ENCODE measurements around the gene B3GNT2. TPM values are rescaled to one million over a fixed set of nuclear protein-coding genes. Genes with fewer than 3 reads are reported as not detected.

Gene B3GNT2
- polyA plus RNA-seq, 1 experiment: 8.6 TPM

DNA sequence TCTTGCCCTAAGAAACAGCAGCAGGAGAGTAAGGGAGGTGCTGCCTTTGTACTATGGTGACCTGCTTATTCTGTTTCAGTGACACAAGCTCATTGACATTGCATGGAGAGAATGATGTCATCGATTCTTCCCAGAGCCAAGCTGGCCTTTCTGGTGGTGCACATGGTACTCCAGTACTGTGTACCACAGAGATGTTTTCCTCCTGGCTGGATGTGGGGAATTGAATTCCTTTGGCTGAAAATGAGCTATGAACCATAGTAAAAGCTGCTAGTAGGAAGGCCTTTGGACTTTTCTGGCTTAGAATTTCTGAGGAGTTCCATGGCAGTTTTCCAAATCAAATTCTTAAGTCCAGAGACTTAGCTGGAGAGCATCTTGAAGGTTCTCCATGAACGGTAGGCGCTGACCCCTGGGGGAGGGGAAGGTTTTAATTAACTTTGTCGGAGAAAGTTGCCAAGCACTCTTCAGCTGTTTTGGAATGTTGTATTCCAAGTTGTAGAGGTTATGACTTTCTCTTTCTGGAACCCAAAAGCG, 17.1 kb upstream of the B3GNT2 start:
- H3K4me3 ChIP-seq (ENCODE audit: low read depth, low read length): no peak overlapping the region
- no peaks in the 10 kb centered on the region for H3K9me3 ChIP-seq (ENCODE audit: control insufficient read depth, insufficient read depth, low read length)
- peaks cover 7% of the 10 kb centered on the region for H3K27me3 ChIP-seq (ENCODE audit: control insufficient read depth, insufficient read depth, low read length)
- no peak overlapping the region for H3K27ac ChIP-seq (ENCODE audit: low read depth, low read length)
- ChIA-PET CTCF (interaction anchor here (0.5 to 0.6 kb wide), 2 partner anchors 17 to 249 kb away, joined by 3 to 6 read pairs; no protein-coding TSS in a partner anchor), POLR2A (no interaction called here)
- no peak for DNase-seq (ENCODE audit: low read depth, low spot score)
- TF ChIP-seq, protein P1, sequence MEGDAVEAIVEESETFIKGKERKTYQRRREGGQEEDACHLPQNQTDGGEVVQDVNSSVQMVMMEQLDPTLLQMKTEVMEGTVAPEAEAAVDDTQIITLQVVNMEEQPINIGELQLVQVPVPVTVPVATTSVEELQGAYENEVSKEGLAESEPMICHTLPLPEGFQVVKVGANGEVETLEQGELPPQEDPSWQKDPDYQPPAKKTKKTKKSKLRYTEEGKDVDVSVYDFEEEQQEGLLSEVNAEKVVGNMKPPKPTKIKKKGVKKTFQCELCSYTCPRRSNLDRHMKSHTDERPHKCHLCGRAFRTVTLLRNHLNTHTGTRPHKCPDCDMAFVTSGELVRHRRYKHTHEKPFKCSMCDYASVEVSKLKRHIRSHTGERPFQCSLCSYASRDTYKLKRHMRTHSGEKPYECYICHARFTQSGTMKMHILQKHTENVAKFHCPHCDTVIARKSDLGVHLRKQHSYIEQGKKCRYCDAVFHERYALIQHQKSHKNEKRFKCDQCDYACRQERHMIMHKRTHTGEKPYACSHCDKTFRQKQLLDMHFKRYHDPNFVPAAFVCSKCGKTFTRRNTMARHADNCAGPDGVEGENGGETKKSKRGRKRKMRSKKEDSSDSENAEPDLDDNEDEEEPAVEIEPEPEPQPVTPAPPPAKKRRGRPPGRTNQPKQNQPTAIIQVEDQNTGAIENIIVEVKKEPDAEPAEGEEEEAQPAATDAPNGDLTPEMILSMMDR (IDR thresholded peaks at IDR 0.05; ENCODE audit: low read depth, low read length): no peak

DNA sequence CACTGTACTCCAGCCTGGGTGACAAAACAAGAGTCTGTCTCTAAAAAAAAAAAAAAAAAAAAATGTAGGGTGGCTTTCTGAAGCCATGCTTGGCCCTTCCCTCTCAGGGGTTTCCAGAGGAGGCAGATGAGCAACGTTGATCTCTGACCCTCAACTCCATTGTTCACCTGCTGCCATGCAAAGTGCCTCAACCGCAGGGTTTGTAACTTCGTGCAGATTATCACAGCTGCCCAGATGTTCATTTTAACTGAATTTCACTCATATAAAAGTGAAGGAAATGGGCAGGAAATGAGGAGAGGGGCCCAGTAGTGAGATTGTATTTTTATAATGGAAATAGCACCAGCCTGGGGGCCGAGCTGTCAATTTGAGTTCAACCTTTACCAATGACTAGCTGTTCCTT, 14.9 kb upstream of the B3GNT2 start:
- no peak overlapping the region for H3K4me3 ChIP-seq (ENCODE audit: low read depth, low read length)
- H3K9me3 ChIP-seq (ENCODE audit: control insufficient read depth, insufficient read depth, low read length): no peaks in the 10 kb centered on the region
- H3K27ac ChIP-seq (ENCODE audit: low read depth, low read length): no peak overlapping the region
- TF ChIP-seq, protein P1 (IDR thresholded peaks at IDR 0.05; ENCODE audit: low read depth, low read length): no peak
- CTCF ChIA-PET: no interaction called here
- peaks cover 12% of the 10 kb centered on the region for H3K27me3 ChIP-seq (ENCODE audit: control insufficient read depth, insufficient read depth, low read length)
- POLR2A ChIA-PET: no interaction called here
- DNase-seq (ENCODE audit: low read depth, low spot score): no peak

DNA sequence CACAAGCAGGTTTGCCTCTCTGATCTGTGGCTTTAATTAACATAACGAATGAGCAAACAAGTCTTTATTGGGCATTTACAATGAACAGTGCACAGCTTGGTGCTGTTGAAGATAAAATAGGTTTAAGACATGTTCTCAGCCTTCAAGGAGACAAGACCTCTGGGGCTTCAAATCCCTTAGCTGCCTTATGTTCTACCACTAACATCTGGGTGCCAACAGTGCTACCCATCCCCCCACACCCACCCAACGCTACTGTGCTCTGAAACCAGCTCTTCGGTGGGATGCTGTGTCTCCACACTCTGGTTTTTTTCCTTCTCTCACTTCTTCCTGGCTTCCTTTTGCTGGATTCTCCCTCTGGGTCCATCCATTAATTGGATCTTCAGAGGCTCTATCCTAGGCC, 14.1 kb upstream of the B3GNT2 start:
- TF ChIP-seq, protein P1 (IDR thresholded peaks at IDR 0.05; ENCODE audit: low read depth, low read length): no peak
- Histone ChIP-seq H3K27ac (ENCODE audit: low read depth, low read length) (no peak overlapping the region), H3K27me3 (ENCODE audit: control insufficient read depth, insufficient read depth, low read length) (peaks cover 16% of the 10 kb centered on the region), H3K4me3 (ENCODE audit: low read depth, low read length) (no peak overlapping the region), H3K9me3 (ENCODE audit: control insufficient read depth, insufficient read depth, low read length) (no peaks in the 10 kb centered on the region)
- no peak for DNase-seq (ENCODE audit: low read depth, low spot score)
- CTCF ChIA-PET: no interaction called here
- POLR2A ChIA-PET: no interaction called here

DNA sequence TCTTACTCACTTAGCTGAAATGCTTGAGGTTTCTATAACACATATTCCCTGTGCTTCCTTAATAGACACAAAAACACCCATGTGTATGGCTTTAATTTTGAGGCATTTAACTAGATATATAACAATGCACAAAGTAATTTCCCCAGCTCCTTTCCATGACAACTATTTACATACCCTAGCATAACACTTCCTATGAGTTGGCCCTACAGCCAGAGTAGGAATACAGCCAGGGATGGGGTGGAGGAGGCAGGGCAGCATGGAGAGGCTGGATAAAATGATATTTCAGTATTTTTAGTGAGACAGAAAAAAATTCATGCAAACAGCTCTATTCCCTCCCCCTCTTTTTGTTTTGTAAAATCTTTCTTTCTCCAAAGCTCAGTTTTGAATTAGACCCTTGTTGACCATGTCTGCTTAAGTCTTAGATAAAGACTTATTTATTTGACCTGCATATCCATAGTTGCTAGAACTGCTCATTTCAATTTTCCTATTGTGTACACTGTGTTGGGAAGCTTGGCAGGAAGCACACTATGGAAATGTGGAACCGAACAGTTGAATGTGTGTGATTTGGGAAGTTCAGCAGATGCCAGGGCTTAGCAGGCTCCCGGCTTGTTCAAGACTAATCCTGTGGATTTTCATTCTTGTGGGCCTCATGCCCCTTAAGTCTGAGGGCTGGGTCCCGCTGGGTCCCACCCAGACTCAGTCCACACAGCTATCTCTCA, 11.2 kb upstream of the B3GNT2 start:
- no peak overlapping the region for H3K4me3 ChIP-seq (ENCODE audit: low read depth, low read length)
- H3K27me3 ChIP-seq (ENCODE audit: control insufficient read depth, insufficient read depth, low read length): peaks cover 14% of the 10 kb centered on the region
- no peaks in the 10 kb centered on the region for H3K9me3 ChIP-seq (ENCODE audit: control insufficient read depth, insufficient read depth, low read length)
- no peak overlapping the region for H3K27ac ChIP-seq (ENCODE audit: low read depth, low read length)
- CTCF ChIA-PET: no interaction called here
- POLR2A ChIA-PET: no interaction called here
- DNase-seq (ENCODE audit: low read depth, low spot score): no peak
- TF ChIP-seq, protein P1 (IDR thresholded peaks at IDR 0.05; ENCODE audit: low read depth, low read length): no peak

DNA sequence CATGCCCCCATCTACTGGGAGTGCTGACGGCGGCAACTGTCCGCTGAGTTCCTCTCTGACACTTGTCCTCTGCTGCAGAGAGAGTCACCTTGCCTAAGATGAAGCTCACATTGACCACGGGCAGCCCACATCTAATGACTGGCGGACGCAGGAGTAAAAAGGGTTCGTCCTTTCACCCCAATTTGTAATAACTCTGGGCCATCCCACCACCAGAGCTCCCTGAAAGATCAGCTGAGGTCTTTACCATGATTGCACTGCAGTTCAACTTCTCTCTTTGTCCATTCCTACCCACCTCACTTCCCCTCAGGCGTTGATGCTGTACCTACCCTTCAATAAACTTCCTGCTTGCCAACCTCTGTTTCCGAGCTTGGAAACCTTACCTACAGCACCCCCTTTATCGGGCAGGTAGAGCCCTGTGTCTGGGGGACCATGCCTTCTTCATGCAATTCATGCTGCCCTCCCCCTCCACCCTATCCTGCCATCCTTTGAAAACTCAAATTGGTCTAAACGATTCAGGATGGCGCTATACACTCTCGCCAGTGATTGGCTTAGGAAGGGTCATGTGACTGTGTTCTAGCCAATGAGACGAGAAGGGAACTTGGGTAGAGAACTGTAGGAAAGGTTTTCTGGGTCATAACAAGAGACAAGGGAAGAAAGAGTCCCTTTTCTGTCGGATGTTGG, 10.3 kb upstream of the B3GNT2 start:
- Histone ChIP-seq H3K9me3 (ENCODE audit: control insufficient read depth, insufficient read depth, low read length) (no peaks in the 10 kb centered on the region), H3K27me3 (ENCODE audit: control insufficient read depth, insufficient read depth, low read length) (peaks cover 20% of the 10 kb centered on the region), H3K4me3 (ENCODE audit: low read depth, low read length) (no peak overlapping the region), H3K27ac (ENCODE audit: low read depth, low read length) (no peak overlapping the region)
- ChIA-PET POLR2A (no interaction called here), CTCF (no interaction called here)
- TF ChIP-seq, protein P1 (IDR thresholded peaks at IDR 0.05; ENCODE audit: low read depth, low read length): no peak
- DNase-seq (ENCODE audit: low read depth, low spot score): no peak
